Mesodermal cell (in vitro differentiated cells): ENCODE data around the gene SEC24B.
A peak's percentile ranks its signal among the peaks of the same experiment; 100 is the strongest.
"Not testable (repeated sequence)": the region's sequence is repeated elsewhere in the genome, so short reads cannot be mapped to it uniquely, and the experiment has no call there.

Source experiments
- H3K27ac ChIP-seq: 2 replicates; pipeline ENCODE4 v1.7.0; 2013; ENCODE audit warnings: mild to moderate bottlenecking, low read depth, low read length, moderate library complexity; ENCODE audit not compliant: severe bottlenecking
- H3K36me3 ChIP-seq: 2 replicates; pipeline ENCODE4 v1.7.1; 2013; ENCODE audit warnings: mild to moderate bottlenecking, low read length, moderate library complexity; ENCODE audit not compliant: control insufficient read depth, insufficient read depth
- H3K4me1 ChIP-seq: one replicate; pipeline ENCODE4 v1.7.1; 2013; ENCODE audit warnings: mild to moderate bottlenecking, low read length; ENCODE audit not compliant: insufficient read depth, control insufficient read depth, poor library complexity, severe bottlenecking
- H3K4me3 ChIP-seq: 2 replicates; pipeline ENCODE4 v1.7.0; 2013; ENCODE audit warnings: low read length, control low read depth, mild to moderate bottlenecking; ENCODE audit not compliant: insufficient read depth, poor library complexity, severe bottlenecking; ENCODE audit errors: extremely low read depth
- H3K9me3 ChIP-seq: 2 replicates; pipeline ENCODE4 v1.7.1; 2013; ENCODE audit warnings: mild to moderate bottlenecking, low read length, moderate library complexity; ENCODE audit not compliant: control insufficient read depth
- WGBS, 2 experiments: methylation state at CpG; one replicate each; pipeline ENCODE4 v1.1.5; 2013; ENCODE audit warnings: missing lambda C conversion rate in 2 of 2; ENCODE audit not compliant: insufficient coverage in 2 of 2; 5-methylcytosine and 5-hydroxymethylcytosine counted together

Gene SEC24B

GRCh38 chr4:109506890-109507289 is 73.3 kb downstream of the SEC24B start:
- Histone ChIP-seq H3K9me3 (no peaks in the 10 kb centered on the region), H3K27ac (no peak overlapping the region), H3K36me3 (peaks cover 53% of the 10 kb centered on the region), H3K4me1 (no peaks in the 10 kb centered on the region), H3K4me3 (no peak overlapping the region)

DNA sequence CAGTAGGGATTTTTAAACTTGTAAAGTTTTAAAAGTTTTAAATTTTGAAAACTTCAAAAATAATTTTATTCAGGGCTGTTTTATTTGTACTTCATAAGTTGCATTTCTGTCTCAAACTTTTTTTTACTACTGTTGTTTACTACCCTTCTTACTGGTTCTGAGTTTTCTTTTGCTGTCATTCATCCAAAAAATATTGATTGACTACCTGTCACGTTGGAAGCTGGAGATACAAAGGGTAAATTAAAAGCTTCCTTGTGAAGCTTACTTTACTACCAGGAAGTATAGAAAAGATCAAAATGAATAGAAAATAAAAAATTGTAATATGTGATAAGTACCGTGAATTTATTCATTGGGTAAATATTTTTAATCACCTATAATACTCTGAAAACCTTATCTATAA is 77.1 kb downstream of the SEC24B start:
- H3K36me3 ChIP-seq = peaks cover 67% of the 10 kb centered on the region
- H3K27ac ChIP-seq = no peak overlapping the region
- no peak overlapping the region for H3K4me3 ChIP-seq
- no peaks in the 10 kb centered on the region for H3K9me3 ChIP-seq
- H3K4me1 ChIP-seq = no peaks in the 10 kb centered on the region
- no CpG with 5 or more reads among the region's 2 CpGs for WGBS, 2 experiments

GRCh38 chr4:109511414-109511813 is 77.8 kb downstream of the SEC24B start:
- H3K36me3 ChIP-seq = peaks cover 69% of the 10 kb centered on the region
- no peaks in the 10 kb centered on the region for H3K4me1 ChIP-seq
- H3K4me3 ChIP-seq = no peak overlapping the region
- no CpG with 5 or more reads among the region's 2 CpGs for WGBS, 2 experiments
- no peaks in the 10 kb centered on the region for H3K9me3 ChIP-seq
- no peak overlapping the region for H3K27ac ChIP-seq

DNA sequence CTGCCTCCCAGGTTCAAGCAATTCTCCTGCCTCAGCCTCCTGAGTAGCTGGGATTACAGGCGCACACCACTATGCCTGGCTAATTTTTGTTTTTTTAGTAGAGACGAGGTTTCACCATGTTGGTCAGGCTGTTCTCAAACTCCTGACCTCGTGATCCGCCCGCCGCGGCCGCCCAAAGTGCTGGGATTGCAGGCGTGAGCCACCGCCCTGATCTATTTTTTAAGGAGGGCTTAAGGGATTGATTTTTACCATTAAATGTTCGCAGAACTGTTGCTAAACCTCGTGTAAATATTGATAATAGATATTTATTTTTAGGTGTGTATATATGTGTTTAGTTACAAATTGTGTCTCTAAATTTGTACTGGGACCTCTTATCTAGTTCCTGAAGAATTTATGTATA is 79.8 kb downstream of the SEC24B start:
- WGBS, 2 experiments = 93 to 96% methylated on average over 3 to 11 of the region's 12 CpGs
- not testable (repeated sequence) for H3K27ac ChIP-seq, H3K4me3 ChIP-seq, H3K4me1 ChIP-seq, H3K9me3 ChIP-seq
- peaks cover 72% of the 10 kb centered on the region for H3K36me3 ChIP-seq

GRCh38 chr4:109532182-109532581 is 98.6 kb downstream of the SEC24B start:
- Histone ChIP-seq H3K4me1 (no peaks in the 10 kb centered on the region), H3K9me3 (no peaks in the 10 kb centered on the region), H3K27ac (no peak overlapping the region), H3K36me3 (peaks cover 83% of the 10 kb centered on the region), H3K4me3 (no peak overlapping the region)

DNA sequence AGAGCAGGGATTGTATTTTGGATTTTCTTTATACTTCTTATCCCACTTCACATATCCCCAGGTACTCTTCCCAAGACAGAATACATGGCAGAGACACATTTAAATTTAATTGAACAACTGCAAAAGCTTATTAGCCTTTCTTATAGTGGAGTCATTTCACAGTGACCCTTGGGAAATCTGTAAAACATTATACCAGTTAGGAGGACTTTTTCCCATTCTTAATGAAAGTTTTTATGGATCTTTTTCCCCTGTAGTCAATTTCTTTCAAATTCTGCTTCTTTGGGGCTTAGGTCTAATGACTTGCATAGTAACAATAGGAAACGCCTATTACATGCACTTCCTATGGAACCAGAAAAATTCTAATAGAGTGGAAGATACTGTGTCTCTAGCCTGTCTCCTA is 111.8 kb downstream of the SEC24B start:
- WGBS, 2 experiments = no CpG with 5 or more reads among the region's 1 CpG
- Histone ChIP-seq H3K27ac (no peak overlapping the region), H3K4me3 (no peak overlapping the region), H3K4me1 (peaks cover 13% of the 10 kb centered on the region), H3K36me3 (peaks cover 57% of the 10 kb centered on the region), H3K9me3 (no peaks in the 10 kb centered on the region)

DNA sequence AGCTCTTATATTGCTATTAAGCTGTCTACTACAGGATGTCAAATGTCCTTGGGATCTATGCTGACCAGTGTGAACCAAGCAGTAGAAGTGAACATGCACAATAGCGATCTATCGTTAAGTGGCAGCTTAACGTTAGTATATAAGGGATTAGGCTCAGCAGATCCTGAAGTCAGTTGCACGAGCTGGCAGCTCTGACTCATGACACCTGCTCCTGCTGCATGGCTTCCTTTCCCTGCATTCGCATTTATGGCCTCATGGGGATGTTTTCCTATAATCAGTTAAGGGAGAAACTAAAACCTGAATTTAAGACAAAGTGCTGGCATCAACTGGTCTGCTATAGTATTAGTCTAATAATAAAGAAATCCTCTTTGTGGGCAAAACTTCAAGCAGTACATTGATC is 113.8 kb downstream of the SEC24B start:
- no peaks in the 10 kb centered on the region for H3K9me3 ChIP-seq
- H3K36me3 ChIP-seq = peaks cover 40% of the 10 kb centered on the region
- no peak overlapping the region for H3K4me3 ChIP-seq
- H3K4me1 ChIP-seq = peaks cover 13% of the 10 kb centered on the region
- WGBS, 2 experiments = 100% methylated on average over 4 to 5 of the region's 5 CpGs
- H3K27ac ChIP-seq = no peak overlapping the region

DNA sequence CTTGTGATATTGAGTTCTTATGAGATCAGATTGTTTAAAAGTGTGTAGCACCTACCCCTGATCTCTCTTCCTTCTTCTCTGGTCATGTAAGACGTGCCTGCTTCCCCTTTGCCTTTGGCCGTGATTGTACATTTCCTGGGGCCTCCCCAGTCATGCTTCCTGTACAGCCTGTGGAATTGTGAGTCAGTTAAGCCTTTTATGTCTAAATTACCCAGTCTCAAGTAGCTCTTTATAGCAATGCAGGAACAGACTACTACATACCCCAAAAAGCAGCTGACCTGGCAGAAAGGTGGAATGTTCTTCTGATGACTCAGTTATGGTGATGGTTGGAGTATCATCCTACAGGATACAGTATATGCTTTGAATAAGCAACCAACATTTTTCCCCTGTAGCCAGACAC is 115.0 kb downstream of the SEC24B start:
- H3K9me3 ChIP-seq = no peaks in the 10 kb centered on the region
- H3K4me1 ChIP-seq = peaks cover 13% of the 10 kb centered on the region
- H3K27ac ChIP-seq = peak overlapping the region; percentile 30
- 86% methylated on average over 2 of the region's 2 CpGs; no CpG with 5 or more reads in 1 of the 2 experiments for whole genome bisulfite sequencing, 2 experiments
- H3K4me3 ChIP-seq = no peak overlapping the region
- H3K36me3 ChIP-seq = peaks cover 32% of the 10 kb centered on the region

GRCh38 chr4:109552237-109552636 is 118.6 kb downstream of the SEC24B start:
- no peak overlapping the region for H3K27ac ChIP-seq
- peaks cover 13% of the 10 kb centered on the region for H3K4me1 ChIP-seq
- no peak overlapping the region for H3K4me3 ChIP-seq
- H3K36me3 ChIP-seq = peaks cover 10% of the 10 kb centered on the region
- WGBS, 2 experiments = 94 to 100% methylated on average over 3 of the region's 6 CpGs
- H3K9me3 ChIP-seq = no peaks in the 10 kb centered on the region

GRCh38 chr4:109553130-109553529 is 119.5 kb downstream of the SEC24B start:
- Histone ChIP-seq H3K36me3 (peaks cover 8% of the 10 kb centered on the region), H3K4me3 (no peak overlapping the region), H3K27ac (no peak overlapping the region), H3K4me1 (peaks cover 11% of the 10 kb centered on the region), H3K9me3 (no peaks in the 10 kb centered on the region)
- 92 to 100% methylated on average over 1 of the region's 2 CpGs for WGBS, 2 experiments

DNA sequence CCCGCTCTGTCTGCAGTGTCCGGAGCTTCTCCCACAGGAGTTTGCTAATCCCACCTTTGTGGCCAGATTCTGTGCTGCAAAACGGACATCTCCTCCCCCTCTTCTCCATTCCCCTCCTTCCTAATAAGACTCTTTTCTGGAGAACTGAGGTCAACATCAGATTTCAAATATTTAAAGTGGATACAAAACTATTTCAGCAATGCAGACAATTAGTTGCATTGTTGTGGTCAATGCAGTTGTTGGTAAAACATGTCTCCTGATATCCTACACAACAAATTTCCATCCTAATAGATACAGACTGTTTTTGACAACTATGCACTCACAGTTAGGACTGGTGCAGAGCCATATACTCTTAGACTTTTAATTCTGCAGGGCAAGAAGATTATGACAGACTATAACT is 121.4 kb downstream of the SEC24B start:
- H3K4me1 ChIP-seq = no peaks in the 10 kb centered on the region
- H3K27ac ChIP-seq = no peak overlapping the region
- 100% methylated on average over 2 of the region's 3 CpGs for WGBS, 2 experiments
- peaks cover 3% of the 10 kb centered on the region for H3K36me3 ChIP-seq
- no peaks in the 10 kb centered on the region for H3K9me3 ChIP-seq
- H3K4me3 ChIP-seq = no peak overlapping the region

GRCh38 chr4:109557433-109557832 is 123.8 kb downstream of the SEC24B start:
- Histone ChIP-seq H3K4me3 (no peak overlapping the region), H3K4me1 (peaks cover 9% of the 10 kb centered on the region), H3K9me3 (no peaks in the 10 kb centered on the region), H3K27ac (no peak overlapping the region), H3K36me3 (peaks cover 3% of the 10 kb centered on the region)
- 98% methylated on average over 23 to 28 of the region's 28 CpGs for WGBS, 2 experiments
